ENCODE results near the gene PPM1B.

DNA sequence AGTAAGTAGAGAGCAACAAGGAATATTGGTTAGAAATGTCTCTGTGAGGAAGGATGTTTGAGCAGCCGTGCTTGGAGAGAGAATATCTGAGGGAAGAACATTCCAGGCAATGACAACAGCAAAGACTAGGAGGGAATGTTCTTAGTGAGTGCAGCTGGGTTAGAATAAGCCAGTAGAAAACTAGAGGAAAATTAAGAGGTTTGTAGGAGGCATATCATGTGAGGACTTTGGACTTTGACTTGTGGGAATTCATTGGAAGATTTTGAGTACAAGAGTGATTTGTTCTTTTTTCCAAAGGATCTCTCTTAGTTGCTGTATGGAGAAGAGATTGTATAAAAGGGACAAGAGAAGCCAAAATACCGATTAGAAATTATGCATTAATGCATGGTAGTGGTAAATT lies 47.2 kb downstream of the PPM1B start:
- TF ChIP-seq, protein P1, sequence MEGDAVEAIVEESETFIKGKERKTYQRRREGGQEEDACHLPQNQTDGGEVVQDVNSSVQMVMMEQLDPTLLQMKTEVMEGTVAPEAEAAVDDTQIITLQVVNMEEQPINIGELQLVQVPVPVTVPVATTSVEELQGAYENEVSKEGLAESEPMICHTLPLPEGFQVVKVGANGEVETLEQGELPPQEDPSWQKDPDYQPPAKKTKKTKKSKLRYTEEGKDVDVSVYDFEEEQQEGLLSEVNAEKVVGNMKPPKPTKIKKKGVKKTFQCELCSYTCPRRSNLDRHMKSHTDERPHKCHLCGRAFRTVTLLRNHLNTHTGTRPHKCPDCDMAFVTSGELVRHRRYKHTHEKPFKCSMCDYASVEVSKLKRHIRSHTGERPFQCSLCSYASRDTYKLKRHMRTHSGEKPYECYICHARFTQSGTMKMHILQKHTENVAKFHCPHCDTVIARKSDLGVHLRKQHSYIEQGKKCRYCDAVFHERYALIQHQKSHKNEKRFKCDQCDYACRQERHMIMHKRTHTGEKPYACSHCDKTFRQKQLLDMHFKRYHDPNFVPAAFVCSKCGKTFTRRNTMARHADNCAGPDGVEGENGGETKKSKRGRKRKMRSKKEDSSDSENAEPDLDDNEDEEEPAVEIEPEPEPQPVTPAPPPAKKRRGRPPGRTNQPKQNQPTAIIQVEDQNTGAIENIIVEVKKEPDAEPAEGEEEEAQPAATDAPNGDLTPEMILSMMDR (conservative IDR thresholded peaks at IDR 0.05; ENCODE audit: low read depth in 2 of 2) = no peak
- TF ChIP-seq, protein P2, sequence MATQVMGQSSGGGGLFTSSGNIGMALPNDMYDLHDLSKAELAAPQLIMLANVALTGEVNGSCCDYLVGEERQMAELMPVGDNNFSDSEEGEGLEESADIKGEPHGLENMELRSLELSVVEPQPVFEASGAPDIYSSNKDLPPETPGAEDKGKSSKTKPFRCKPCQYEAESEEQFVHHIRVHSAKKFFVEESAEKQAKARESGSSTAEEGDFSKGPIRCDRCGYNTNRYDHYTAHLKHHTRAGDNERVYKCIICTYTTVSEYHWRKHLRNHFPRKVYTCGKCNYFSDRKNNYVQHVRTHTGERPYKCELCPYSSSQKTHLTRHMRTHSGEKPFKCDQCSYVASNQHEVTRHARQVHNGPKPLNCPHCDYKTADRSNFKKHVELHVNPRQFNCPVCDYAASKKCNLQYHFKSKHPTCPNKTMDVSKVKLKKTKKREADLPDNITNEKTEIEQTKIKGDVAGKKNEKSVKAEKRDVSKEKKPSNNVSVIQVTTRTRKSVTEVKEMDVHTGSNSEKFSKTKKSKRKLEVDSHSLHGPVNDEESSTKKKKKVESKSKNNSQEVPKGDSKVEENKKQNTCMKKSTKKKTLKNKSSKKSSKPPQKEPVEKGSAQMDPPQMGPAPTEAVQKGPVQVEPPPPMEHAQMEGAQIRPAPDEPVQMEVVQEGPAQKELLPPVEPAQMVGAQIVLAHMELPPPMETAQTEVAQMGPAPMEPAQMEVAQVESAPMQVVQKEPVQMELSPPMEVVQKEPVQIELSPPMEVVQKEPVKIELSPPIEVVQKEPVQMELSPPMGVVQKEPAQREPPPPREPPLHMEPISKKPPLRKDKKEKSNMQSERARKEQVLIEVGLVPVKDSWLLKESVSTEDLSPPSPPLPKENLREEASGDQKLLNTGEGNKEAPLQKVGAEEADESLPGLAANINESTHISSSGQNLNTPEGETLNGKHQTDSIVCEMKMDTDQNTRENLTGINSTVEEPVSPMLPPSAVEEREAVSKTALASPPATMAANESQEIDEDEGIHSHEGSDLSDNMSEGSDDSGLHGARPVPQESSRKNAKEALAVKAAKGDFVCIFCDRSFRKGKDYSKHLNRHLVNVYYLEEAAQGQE (IDR thresholded peaks at IDR 0.05; ENCODE audit: unreplicated experiment) = no peak
- TF ChIP-seq POLR2AphosphoS5 (IDR thresholded peaks at IDR 0.05; ENCODE audit: low read depth) = no peak
- TF ChIP-seq CREB1 (CRISPR knock-in tag; IDR thresholded peaks at IDR 0.05; ENCODE audit: low read depth) = no peak
- no peak for TF ChIP-seq EZH2 (IDR thresholded peaks at IDR 0.05; ENCODE audit: low read depth, unreplicated experiment)
- TF ChIP-seq ZNF114 (CRISPR knock-in tag; IDR thresholded peaks at IDR 0.05) = no peak
- TF ChIP-seq STAT1 (IDR thresholded peaks at IDR 0.05; ENCODE audit: unreplicated experiment) = no peak
- TF ChIP-seq, protein P3, sequence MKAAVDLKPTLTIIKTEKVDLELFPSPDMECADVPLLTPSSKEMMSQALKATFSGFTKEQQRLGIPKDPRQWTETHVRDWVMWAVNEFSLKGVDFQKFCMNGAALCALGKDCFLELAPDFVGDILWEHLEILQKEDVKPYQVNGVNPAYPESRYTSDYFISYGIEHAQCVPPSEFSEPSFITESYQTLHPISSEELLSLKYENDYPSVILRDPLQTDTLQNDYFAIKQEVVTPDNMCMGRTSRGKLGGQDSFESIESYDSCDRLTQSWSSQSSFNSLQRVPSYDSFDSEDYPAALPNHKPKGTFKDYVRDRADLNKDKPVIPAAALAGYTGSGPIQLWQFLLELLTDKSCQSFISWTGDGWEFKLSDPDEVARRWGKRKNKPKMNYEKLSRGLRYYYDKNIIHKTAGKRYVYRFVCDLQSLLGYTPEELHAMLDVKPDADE (IDR thresholded peaks at IDR 0.05) = no peak

Measured in GM23338 (cell line).